ENCODE data around the gene TAOK3. TPM values are rescaled to one million over a fixed set of nuclear protein-coding genes. Genes with fewer than 3 reads are reported as not detected.
A peak's percentile ranks its signal among the peaks of the same experiment; 100 is the strongest.

Gene TAOK3
- total RNA-seq, 1 donor: 27.8 TPM

- no peak for TF ChIP-seq CTCF (IDR thresholded peaks at IDR 0.05; ENCODE audit: insufficient read depth, low read length)
- H3K4me3 ChIP-seq (ENCODE audit: low read depth, low read length): peak overlapping the region; percentile 65
- peak; percentile 93 for DNase-seq (ENCODE audit: low read depth)
Measured at GRCh38 chr12:118307069-118307954, 65.4 kb downstream of the TAOK3 start.

DNA sequence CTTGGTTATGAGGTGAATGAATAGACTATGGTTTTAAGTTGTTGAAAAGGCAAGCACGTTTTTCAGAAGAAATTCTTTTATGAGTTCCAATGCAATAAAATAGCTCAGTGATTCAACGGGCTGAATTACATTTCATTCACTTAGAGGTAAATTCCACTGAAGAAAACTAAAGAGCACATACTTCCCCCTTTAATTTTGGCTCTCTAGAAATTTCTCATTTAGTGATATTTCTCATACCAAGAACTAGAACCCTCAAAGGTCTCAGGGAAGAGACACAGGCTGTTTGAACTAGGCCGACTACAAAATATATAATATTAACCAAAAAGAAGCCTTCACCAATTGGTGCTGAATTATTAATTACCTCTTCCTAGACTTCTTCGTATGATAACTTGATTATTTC lies 68.6 kb downstream of the TAOK3 start:
- no peak for DNase-seq (ENCODE audit: low read depth)
- no peak overlapping the region for H3K4me3 ChIP-seq (ENCODE audit: low read depth, low read length)
- no peak for TF ChIP-seq CTCF (IDR thresholded peaks at IDR 0.05; ENCODE audit: insufficient read depth, low read length)

DNA sequence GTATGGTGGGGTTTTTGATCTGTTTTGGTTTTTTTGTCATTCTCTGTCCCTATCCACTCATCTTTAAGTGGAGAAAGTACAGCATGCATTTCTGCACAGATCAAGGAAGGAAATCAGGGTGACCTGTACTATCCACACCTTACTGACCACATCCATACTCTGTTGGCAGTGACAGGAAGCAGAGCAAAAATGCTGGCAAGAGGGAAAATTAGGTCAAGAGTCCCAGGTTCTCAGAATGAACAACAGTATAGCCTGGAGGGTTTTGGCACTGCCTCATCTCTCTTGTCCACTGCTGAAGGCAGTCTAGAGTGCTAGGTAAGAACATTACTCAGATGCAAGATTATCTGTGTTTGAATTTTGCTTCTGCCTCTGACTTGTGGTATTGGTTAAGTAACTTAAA lies 70.7 kb downstream of the TAOK3 start:
- H3K4me3 ChIP-seq (ENCODE audit: low read depth, low read length): no peak overlapping the region
- TF ChIP-seq CTCF (IDR thresholded peaks at IDR 0.05; ENCODE audit: insufficient read depth, low read length): no peak
- peak; percentile 49 for DNase-seq (ENCODE audit: low read depth)

DNA sequence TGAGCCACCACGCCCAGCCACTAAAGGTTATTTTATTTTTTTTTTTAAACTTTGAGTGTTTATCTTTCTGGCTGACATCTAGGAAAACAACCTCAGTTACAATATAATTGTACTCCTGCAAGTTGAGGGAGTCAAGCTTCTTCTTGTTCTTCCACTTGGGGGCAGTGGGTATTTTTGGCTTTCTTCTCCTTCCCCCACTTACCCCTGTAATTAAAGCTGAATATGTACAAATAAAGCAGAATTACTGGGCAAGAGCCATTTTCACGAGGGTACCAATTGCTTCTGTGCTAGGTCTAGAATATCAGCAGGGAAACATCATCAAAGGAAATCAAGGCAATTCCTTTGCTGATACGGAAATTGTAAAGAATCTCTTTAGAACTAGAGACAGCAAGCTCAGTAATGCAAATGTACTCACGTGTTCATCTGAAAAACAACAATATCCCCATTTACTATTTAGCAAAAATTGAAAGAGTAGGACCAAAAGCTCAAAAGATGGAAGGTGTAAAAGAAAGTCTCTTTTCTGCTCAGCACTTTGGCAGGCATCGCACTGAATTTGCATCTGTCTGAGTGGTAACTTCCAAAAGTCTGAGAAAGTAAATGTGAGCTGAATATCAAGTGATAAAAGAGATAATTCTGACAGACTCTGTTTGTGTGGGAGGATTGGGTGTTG lies 72.8 kb downstream of the TAOK3 start:
- no peak overlapping the region for H3K4me3 ChIP-seq (ENCODE audit: low read depth, low read length)
- TF ChIP-seq CTCF (IDR thresholded peaks at IDR 0.05; ENCODE audit: insufficient read depth, low read length): no peak
- no peak for DNase-seq (ENCODE audit: low read depth)

DNA sequence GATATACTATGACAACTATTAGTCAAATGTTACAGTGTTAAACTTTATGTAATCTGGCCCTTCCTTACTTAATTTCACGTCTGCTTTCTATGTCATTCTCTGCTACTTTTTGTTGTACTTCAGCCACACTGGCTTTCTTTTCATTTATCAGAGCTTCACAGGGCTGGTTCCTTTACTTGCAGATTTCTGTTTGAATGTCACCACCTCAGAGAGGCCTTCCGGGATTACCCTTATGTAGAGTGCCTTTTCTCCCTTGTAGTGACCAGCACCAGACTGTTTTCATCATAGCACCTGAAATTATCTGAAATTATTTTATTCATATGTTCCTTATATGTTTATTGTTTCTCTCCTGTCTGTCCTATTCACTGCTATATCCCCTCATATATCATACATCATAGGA lies 75.4 kb downstream of the TAOK3 start:
- no peak for DNase-seq (ENCODE audit: low read depth)
- H3K4me3 ChIP-seq (ENCODE audit: low read depth, low read length): no peak overlapping the region
- TF ChIP-seq CTCF (IDR thresholded peaks at IDR 0.05; ENCODE audit: insufficient read depth, low read length): no peak

DNA sequence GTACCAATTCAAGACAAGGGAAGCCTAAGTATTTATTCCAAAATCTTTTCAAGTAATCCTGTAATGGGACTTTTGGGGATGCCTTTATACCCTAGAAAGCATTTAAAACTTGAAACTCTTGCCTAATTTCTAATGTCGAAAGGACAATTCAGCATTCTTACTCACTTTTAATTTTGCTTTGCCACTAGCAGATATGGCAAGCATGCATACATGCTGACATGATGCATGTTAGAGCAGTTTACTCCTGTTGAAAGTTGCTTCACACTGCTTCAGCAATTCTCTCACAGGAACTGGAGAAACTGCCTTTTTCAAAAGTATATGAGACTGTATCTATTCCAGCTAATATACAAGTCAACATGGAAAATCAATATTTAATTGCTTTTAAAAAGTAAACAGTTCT lies 79.9 kb downstream of the TAOK3 start:
- no peak for TF ChIP-seq CTCF (IDR thresholded peaks at IDR 0.05; ENCODE audit: insufficient read depth, low read length)
- DNase-seq (ENCODE audit: low read depth): no peak
- H3K4me3 ChIP-seq (ENCODE audit: low read depth, low read length): no peak overlapping the region

Data from fibroblast of the aortic adventitia (primary cell).